NCI-H526 (cell line): ENCODE data around the gene RASL12.
A peak's percentile ranks its signal among the peaks of the same experiment; 100 is the strongest.
"Not testable (repeated sequence)": the region's sequence is repeated elsewhere in the genome, so short reads cannot be mapped to it uniquely, and the experiment has no call there.

Experiments
- DNase-seq, 2 experiments: peaks; one replicate each; lab custom pipeline; 2025; lab: John Stamatoyannopoulos, UW

The RASL12 gene, protein sequence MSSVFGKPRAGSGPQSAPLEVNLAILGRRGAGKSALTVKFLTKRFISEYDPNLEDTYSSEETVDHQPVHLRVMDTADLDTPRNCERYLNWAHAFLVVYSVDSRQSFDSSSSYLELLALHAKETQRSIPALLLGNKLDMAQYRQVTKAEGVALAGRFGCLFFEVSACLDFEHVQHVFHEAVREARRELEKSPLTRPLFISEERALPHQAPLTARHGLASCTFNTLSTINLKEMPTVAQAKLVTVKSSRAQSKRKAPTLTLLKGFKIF

DNA sequence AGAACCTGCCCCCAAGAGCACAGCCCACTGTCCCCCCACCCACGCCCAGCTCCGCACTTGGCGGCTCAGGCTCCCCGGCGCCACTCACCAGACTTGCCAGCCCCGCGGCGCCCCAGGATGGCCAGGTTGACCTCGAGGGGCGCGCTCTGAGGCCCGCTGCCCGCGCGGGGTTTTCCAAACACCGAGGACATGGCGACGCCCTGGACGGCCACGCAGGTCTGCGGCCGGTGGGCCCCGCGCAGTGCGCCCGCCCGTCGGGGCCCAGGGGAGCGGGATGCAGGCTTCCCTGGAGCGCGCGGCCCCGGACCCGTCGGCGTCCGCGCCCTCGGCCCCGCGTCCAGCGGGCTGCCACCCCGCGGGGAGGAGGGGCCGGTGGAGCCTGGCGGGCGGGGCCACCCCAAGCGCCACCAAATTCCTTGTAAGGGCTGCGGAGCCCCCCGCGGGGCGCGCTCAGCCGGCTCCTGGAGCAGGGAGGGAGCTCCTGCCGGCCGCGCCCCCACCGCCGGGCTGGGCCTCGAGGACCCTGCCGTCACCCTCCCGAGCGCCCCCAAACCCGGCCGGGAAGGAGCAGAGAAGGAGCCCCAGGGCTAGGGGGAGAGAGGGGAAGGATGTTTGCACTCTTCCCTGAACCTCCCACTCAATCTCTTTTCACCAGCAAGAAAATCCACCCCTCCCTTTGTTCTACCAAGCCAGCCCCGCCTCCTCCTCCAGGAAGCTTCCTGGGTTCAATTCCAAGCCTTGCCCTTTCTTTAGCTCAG lies at the start of gene RASL12:
Gene RASL12 (minus strand): TSS at position 347 of the 758 bp plus-strand sequence. CDS start 156 bp downstream, at position 191.
- DNase-seq, result no peak

DNA sequence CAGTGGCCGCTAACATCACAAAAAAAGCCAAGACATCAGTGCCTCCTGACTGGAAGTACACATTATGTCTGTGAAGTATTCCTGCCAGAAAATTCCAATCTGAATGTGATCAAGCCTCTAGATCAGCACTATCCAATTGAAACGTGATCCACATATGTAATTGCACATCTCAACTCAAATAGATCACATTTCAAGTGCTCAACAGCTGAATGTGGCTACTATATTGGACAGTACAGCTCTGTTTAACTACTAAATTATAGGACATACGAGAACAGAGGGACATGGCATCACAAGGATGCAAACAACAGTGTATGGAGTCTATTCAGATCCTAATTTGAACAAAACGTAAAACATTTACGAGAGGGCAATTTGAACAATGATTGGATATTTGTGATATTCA lies 47.8 kb upstream of the RASL12 start:
- DNase-seq, result no peak

DNA sequence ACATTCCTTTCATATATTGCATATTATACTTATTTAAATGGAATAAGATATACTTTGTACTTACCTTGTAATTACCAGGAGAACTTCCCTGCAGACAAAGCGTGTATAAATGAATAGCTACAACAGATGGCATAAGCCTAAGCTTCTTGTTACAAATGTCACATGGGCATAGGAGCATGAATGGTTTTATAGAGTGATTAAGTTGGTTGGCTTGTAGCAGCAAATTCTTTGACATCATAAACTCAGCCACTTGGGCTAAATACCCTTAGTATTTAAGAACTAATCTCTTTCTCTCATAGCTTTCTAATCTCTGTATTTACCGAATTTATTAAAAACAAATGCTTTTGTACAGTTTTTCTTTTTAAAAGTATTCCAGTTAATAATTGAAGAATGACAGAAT lies 47.3 kb upstream of the RASL12 start, which contains the start of gene UBAP1L:
Gene UBAP1L (minus strand): TSS at position 115 of the 400 bp plus-strand sequence. CDS start 8,985 bp downstream, outside the sequence.
- DNase-seq, result no peak

DNA sequence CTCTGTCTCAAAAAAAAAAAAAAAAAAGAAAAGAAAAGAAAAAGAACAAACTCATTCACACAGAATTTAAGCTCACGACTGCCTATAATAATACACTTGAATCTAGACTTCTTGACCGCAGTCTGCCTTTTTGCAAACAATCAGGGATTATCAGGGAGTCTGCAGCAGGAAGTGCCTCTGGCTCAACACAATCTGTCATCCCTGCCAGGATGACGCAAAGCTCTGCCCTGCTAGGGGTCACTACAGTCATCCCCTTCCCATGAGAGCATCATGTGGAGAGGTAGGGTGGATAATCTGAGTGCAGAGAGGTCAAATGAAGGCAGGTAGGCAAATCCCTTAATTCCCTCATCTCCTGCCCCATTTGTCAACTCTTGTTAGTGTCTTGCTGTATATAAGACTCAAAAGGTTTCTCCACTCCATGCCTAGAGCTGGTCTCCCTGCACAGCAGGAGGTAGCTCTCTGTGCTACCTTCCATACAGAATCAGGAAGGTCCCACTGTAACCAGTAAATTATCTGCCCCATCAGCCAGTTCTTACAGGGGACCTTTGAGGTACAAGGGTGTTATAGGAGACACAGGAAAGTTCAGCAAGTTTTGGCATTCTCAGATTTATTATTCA lies 43.0 kb upstream of the RASL12 start:
- DNase-seq, result no peak

DNA sequence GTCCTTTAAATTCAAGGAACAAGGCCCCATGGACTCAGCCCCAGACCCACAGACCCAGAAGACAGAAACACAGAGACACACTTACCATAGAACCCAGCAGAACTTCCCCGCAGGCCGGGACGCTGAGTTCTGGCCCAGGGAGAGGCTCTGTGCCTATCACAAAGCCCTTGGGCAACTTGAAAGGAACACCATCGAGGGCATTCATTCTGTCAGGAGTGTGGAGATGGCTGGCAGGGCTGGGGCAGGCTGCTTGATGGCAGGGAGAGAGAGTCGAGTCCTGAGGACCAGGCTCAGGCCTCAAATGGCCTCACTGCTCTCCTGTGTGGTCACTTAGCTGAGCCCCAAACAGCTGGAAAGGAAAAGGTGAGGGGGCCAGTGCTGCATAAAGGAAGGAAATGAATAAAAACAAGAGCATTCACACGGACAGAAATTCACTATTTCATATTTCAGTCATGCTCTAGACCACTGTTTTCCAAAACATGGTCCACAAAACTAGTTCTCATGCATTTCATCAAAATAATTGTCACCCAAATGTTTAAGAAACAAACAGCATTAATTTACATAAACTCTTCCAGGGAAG lies 38.3 kb upstream of the RASL12 start:
- no peak for DNase-seq

DNA sequence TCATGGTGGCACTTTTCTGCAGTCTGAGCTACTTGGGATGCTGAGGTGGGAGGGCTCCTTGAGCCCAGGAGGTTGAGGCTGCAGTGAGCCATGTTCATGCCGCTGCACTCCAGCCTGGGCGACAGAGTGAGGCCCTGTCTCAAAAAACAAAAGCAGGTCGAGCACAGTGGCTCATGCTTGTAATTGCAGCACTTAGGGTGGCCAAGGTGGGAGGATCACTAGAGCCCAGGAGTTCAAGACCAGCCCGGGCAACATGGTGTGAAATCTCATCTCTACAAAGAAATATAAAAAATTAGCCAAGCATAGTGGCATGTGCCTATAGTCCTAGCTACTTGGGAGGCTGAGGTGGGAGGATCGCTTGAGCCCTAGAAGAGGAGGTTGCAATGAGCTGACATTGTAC lies 37.2 kb upstream of the RASL12 start:
- DNase-seq, result no peak

DNA sequence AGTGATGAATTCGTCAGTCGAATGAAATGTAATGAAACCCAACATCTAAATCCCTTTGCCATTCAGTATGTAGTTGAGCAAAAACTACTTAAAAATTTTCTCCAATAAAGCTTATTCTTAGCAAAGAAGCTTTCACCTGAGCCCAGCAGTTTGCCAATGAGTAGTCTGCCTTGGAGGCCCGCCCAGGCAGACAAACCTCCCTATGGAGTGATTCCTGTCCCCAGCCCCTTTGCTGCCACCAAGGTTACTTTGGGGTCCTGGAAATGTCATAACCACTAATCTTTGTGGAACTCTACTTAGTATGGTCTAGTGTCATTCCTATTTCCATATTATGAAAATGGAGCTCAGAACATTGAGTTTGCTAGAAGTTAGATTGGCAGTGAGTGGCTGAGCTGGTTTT lies 35.1 kb upstream of the RASL12 start:
- DNase-seq, result no peak

DNA sequence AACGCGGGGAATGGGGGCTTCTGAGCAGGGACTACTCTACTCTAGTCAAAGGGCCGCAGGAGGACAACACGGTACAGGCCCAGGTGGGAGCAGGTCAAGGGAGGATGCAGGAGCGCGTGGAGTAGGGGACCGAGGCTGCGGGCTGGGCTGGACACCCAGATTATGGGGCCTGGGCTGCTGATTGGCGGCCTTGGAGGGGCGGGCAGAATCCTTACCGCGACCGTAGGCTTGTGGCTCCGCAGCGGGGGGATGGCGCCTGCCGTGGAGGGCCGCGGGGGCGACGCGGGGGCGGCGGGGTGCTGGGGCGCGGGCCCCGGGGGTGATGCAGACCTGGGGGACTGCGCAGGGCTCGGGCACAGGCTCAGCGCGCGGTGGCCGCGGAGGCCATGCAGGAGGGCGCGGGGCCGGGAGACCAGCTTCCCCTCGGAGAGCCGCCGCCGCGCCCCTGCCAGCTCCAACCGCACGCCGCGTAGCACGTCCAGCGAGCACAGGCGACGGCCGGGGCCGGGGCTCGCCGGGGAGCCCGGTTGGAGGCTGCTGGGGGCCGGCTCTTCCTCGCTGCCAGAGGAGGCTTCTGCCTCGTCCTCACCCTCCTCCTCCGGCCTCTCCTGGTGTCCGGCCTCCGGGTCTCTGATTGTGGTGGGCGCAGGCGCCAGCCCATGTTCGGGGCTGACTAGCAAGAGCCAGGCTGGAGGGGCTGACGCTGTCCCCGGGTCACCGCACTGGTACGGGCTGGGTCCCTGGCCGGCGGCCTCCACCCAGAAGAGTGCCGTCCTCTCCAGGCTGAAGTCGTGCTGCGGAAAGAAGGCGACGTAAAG lies 34.3 kb upstream of the RASL12 start:
- DNase-seq, result no peak

DNA sequence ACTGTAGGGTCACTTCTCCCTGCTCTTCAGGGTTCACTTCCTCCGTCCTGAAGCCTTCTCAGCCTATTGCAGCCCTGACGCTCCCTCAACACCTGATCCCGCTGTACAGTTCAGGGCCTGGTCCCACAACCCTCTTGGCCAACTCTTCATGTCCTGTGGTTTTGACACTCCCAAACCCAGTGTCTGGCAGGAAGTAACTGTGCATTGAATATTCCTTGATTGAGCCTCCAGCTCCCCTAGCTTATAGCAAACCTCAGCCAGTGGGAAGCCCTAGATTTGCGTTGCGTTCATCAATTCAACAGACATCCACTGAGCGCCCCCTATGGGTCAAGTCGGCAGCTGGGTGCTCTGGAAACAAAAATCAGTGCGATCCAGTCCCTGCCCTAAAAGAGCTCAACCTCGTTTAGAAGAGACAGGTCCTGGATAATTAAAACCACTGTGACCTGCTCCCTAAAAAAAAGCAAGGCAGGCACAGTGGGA lies 33.7 kb upstream of the RASL12 start:
- peak; percentile 39 to 71 for DNase-seq

DNA sequence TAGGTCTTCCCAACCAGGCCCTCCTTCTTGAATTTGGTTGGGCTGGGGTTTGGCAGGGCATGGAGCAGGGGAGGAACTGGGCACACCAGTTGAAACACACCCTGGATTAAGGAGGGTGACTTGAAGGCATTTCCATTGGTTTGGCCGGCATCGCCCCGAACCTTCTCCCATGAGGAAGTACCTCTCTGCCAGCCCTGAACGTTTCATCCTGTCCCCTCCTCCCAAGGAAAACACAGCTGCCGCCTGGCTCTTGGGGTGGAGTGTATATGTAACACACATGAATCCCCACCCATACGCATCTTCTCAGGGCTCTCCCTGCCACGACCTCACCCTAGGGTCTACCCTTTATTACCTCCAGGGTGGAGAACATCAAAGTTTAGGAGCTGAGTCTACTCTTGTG lies 32.7 kb upstream of the RASL12 start:
- DNase-seq, result no peak

DNA sequence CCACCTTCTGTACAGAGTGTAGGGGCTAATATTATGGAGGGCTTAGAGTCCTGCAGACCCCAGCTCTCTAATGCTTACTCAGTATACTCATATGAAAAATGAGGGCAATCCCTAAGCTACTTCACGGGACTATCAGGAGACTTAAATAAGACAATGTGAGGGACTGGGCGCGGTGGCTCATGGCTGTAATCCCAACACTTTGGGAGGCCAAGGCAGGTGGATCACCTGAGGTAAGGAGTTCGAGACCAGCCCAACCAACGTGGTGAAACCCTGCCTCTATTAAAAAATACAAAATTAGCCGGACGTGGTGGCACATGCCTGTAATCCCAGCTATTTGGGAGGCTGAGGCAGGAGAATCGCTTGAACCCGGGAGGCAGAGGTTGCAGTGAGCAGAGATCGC lies 32.0 kb upstream of the RASL12 start:
- DNase-seq, result not testable (repeated sequence)

DNA sequence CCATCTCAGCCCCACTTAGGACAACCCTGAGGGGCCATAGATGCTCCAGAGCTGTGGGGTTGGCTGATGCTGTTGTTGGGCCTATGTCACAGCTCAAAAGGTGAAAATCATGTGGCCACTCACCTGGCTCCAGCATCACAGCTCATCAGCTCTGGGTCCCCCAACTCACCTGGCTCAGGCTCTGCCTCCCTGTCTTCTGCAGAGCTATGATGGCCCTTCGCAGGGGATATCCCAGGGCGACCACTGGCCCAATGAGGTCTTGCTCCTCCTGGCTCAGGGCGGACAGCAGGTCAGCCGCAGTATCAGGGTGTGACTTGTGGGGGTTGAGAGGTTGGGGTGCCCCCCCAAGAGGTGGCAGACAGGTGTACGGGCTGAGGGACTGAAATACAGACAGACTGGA lies 31.5 kb upstream of the RASL12 start:
- DNase-seq, result no peak

DNA sequence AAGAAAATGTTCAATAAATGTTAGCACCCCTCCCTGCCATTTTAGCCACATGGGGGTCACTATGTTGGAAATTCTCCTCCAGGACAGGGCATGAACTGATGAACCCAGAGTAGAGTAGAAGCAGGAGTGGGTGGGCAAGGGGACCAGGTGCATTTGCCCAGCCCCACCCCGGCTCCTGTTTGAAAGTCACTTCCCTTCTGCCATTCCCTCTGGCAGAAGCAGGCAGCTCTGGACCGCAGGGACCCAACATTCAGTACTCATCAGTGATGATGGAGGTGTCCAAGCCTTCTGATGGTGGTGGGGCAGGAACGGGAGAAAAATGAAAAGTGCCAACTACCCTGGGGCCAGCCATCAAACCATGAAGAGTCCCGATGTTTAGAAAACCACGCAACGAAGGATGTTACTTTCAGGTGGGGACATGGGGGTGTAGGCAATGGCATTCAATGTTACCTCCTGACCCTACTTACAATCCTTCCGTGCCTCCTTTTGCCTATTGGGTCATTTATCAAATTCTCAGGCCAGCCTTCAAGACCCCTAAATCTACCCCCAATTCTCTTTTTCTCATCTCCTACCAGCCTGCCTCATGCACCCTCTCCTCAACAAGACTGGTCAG lies 30.0 kb upstream of the RASL12 start:
- no peak for DNase-seq

DNA sequence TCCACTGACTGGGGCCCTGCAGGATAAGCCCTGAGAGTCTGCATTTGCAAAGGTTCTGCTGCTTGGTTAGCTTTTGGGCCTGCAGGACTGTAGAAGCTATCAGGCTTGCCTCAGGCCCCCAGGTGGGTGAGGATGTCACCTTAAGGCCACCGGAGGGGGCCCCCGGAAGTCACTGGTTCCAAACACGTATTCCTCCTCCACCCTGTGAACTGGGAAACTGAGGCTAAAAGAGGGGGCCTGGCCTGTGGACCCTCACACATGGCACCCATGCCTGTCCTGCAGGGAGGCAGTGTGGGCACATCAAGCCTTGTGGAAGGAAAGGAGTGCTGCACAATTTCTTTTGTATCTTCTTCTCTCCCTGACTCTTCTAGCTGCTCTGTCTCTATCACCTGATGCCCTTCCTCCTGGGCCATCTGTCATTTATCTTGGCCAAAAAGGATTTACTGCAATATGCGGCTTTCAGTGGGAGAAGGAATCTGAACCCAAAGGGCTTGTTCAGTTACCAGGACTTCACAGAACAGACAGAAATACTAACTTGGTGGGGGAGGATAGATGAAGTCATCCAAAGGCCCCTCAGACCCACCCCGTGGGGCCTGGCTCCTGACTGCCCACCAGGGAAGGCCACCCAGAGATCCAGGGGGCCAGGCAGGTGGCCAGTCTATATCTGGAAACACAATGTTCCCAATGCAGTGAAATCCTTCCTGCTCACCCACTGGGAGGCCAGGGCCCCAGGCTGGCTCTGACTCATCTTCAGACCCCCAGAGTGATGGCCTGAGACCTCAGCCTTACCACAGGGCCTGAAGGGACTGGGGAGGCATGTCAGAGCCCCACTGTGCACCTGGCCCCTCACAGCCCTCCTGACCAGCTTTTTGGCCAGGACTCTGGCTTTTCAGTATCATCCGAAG lies 28.9 kb upstream of the RASL12 start:
- no peak for DNase-seq

DNA sequence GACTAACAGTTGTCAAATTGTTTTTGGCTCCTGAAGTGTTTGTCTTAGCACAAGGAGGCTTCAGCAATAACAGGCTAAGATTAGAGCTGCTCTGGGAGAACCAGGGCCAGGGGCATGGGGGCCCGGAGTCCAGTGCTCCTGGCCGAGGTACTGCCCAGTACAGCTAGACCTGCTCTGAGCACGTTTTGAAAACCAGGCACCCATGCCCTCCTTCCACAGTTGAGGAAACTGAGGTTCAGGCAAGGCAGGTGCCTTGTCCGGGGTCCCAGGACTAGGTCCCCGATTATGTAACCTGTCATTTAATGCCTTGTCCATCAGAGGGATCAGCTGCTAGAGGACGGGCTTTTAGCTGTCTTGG lies 27.9 kb upstream of the RASL12 start:
- DNase-seq, result no peak

DNA sequence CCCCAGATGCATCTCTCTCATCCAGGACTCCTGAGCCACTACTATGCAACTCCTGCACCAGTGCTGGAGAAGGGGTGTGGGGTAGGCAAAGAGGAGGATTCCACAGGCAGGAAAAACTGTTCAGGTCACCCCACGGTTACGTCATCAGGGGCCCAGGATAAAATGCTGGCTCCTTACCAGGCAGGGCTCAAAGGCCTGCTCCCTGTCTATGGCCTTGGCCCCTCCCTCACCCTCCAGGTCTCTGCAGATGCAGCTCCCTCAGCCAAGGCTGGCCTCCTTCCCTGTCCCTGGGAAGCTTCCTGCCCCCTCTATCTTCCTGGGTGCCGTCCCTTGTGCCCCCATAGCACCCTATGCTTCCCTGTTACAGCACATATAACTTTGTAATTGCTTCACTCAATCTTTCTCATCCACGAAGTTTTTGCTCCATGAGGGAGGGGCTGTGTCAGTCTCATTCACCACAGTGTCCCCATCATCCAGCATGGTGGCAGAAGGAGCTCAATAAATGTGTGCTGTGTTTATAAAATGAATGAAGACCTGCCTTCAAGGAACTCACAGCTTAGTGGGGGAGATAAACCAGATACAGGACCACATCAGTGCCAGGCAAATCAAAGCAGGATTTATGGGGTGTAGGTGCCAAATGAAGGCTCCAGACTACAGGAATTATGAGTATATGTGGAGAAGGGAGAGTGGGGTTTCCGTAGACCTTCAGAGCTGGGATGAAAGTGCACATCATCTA lies 27.4 kb upstream of the RASL12 start:
- DNase-seq, result no peak

DNA sequence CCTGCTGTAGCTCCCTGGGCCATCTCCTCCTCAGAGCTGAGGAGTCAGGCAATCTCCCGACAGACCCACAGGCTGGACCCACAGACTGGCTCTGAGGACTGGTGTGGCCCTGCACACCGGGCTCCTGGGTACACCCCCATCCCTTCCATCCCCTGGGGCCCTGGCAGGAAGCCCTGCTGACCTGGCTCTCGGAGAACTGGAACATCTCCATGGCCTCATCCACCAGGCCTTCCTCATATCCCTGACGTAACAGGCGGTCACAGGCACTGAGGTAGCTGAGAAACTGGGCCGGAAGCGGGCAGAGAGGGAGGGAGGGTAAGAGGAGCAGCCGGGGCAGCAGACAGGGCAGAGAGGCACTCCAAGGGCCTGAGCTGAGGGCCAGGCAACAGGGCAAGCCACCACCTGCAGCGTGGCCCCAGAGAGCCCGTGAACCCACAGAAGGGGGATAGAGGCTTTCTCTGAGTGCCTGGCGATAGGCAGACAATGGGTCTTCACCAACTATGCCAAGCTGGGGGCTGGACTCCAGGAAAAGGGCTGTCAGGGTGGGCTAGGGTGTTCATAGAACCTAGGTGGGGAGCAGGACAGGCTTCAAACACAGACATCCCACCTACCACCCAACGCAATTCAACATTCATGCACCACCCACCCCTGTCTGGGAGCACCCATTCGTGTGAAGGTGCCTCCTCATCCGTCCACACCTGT lies 26.7 kb upstream of the RASL12 start:
- no peak for DNase-seq

DNA sequence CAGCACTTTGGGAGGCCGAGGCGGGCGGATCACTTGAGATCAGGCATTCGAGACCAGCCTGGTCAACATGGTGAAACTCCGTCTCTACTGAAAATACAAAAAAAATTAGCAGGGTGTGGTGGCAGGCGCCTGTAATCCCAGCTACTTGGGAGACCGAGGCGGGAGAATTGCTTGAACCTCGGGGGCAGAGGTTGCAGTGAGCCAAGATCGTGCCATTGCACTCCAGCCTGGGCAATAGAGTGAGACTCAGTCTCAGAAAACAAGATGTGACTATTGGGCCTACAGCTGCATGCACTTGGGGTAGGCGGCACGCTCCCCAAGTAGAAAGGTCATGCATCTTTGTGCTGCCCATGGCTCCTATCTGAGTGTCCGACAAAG lies 26.0 kb upstream of the RASL12 start:
- not testable (repeated sequence) for DNase-seq
